H1 (cell line): ENCODE results near the gene TMEM127. TPM values are rescaled to one million over a fixed set of nuclear protein-coding genes. Genes with fewer than 3 reads are reported as not detected.
"Not testable (repeated sequence)": the region's sequence is repeated elsewhere in the genome, so short reads cannot be mapped to it uniquely, and the experiment has no call there.

Source experiments
- CTCF ChIA-PET: fragments of 300-600 bp; sonication (Branson Sonifier 250); formaldehyde crosslinking; loops from one replicate; lab custom pipeline; 2021; ENCODE audit not compliant: partially characterized antibody; lab: Charles Lee
- POLR2A ChIA-PET: fragments of 300-600 bp; sonication (Branson Sonifier 250); formaldehyde crosslinking; loops from one replicate; lab custom pipeline; 2021; ENCODE audit warnings: inconsistent platforms; ENCODE audit not compliant: partially characterized antibody; lab: Charles Lee
- DNase-seq, 2 experiments: peaks; one replicate each; pipeline versions ENCODE4 v3.0.0 to v3.0.0-alpha.2; 2010 to 2022; ENCODE audit warnings: low spot score in 2 of 2, low read depth in 1 of 2, mixed read lengths in 1 of 2
- FAIRE-seq: peaks from 2 replicates; lab custom pipeline; 2011; peaks lifted over from hg19 to GRCh38; lab: Jason Lieb, UNC
- H2AFZ ChIP-seq: 2 replicates; pipeline ENCODE4 v1.8.1; 2012; ENCODE audit warnings: low read length, inconsistent platforms
- H2AK5ac ChIP-seq: 2 replicates; pipeline ENCODE4 v1.6.1; 2013; ENCODE audit warnings: low read depth, low read length
- H2BK120ac ChIP-seq: replicated peaks from 2 replicates; pipeline ENCODE3; 2013; ENCODE audit warnings: low read depth, low read length, inconsistent platforms
- H2BK12ac ChIP-seq: 2 replicates; pipeline ENCODE4 v1.6.1; 2013; ENCODE audit warnings: low read depth, low read length
- H2BK15ac ChIP-seq: 2 replicates; pipeline ENCODE4 v1.6.1; 2013; ENCODE audit warnings: low read length
- H2BK20ac ChIP-seq: 2 replicates; pipeline ENCODE4 v1.6.1; 2013; ENCODE audit warnings: low read length
- H2BK5ac ChIP-seq: 2 replicates; pipeline ENCODE4 v1.6.1; 2013; ENCODE audit warnings: low read depth, low read length
- H3K14ac ChIP-seq: 2 replicates; pipeline ENCODE4 v1.6.1; 2013; ENCODE audit warnings: inconsistent platforms; ENCODE audit not compliant: insufficient read length
- H3K18ac ChIP-seq: 2 replicates; pipeline ENCODE4 v1.6.1; 2013; ENCODE audit warnings: low read length; ENCODE audit errors: extremely low read depth
- H3K23ac ChIP-seq: 2 replicates; pipeline ENCODE4 v1.6.1; 2013; ENCODE audit warnings: inconsistent platforms; ENCODE audit not compliant: insufficient read length
- H3K23me2 ChIP-seq: 2 replicates; pipeline ENCODE4 v1.6.1; 2013; ENCODE audit warnings: low read depth, low read length
- H3K27ac ChIP-seq: 2 replicates; pipeline ENCODE4 v1.6.1; 2011; ENCODE audit warnings: low read depth, low read length, inconsistent platforms
- H3K27me3 ChIP-seq, 4 experiments: replicated peaks in 1 of 4; 1 replicate in 1 of 4; 2 replicates in 3 of 4; pipeline versions ENCODE4 v1.6.1 to v1.8.1; 2011 to 2013; ENCODE audit warnings: low read length in 3 of 4, mild to moderate bottlenecking in 3 of 4, inconsistent platforms in 2 of 4, mixed read lengths in 2 of 4, moderate library complexity in 1 of 4; ENCODE audit not compliant: control insufficient read depth in 3 of 4, insufficient read depth in 3 of 4; ENCODE audit errors: extremely low read depth in 1 of 4
- H3K36me3 ChIP-seq, 4 experiments: 2 replicates each; pipeline versions ENCODE4 v1.6.1 to v1.8.1; 2011 to 2013; ENCODE audit warnings: mild to moderate bottlenecking in 4 of 4, low read length in 3 of 4, moderate library complexity in 2 of 4, control low read depth in 1 of 4, inconsistent platforms in 1 of 4; ENCODE audit not compliant: insufficient read depth in 4 of 4, control insufficient read depth in 2 of 4
- H3K4ac ChIP-seq: replicated peaks from 2 replicates; pipeline ENCODE3; 2013; ENCODE audit warnings: low read length, low read depth, mixed read lengths, inconsistent platforms; ENCODE audit not compliant: insufficient read length
- H3K4me1 ChIP-seq, 4 experiments: replicated peaks in 1 of 4; 1 replicate in 1 of 4; 2 replicates in 3 of 4; pipeline versions ENCODE4 v1.6.1 to v1.8.1; 2011 to 2013; ENCODE audit warnings: low read length in 3 of 4, inconsistent platforms in 2 of 4, mixed read lengths in 1 of 4; ENCODE audit not compliant: insufficient read depth in 4 of 4, control insufficient read depth in 3 of 4
- H3K4me2 ChIP-seq, 2 experiments: 2 replicates each; pipeline versions ENCODE4 v1.6.1 to v1.8.1; 2011 to 2013; ENCODE audit warnings: low read depth in 2 of 2, low read length in 2 of 2, control low read depth in 1 of 2, inconsistent platforms in 1 of 2, mild to moderate bottlenecking in 1 of 2; ENCODE audit not compliant: insufficient read depth in 1 of 2
- H3K4me3 ChIP-seq, 4 experiments: fragments of 200-600, 300-600 bp in 1 of 4; sonication (generic), shearing (Covaris generic), sonication (Bioruptor Twin) in 1 of 4; 2 replicates each; pipeline versions ENCODE4 v1.5.1 to v1.8.1; 2011 to 2016; ENCODE audit warnings: low read length in 4 of 4, low read depth in 3 of 4, control low read depth in 2 of 4, inconsistent platforms in 2 of 4, mild to moderate bottlenecking in 2 of 4, mixed read lengths in 1 of 4, moderate library complexity in 1 of 4; ENCODE audit not compliant: insufficient read depth in 2 of 4; ENCODE audit errors: extremely low read depth in 1 of 4
- H3K56ac ChIP-seq: replicated peaks from 2 replicates; pipeline ENCODE3; 2013; ENCODE audit warnings: low read depth, mild to moderate bottlenecking, mixed read lengths, low read length, inconsistent platforms; ENCODE audit not compliant: insufficient read length
- H3K79me1 ChIP-seq: 2 replicates; pipeline ENCODE4 v1.6.1; 2013; ENCODE audit warnings: low read depth, low read length, control low read depth
- H3K79me2 ChIP-seq, 2 experiments: 2 replicates each; pipeline versions ENCODE4 v1.6.1 to v1.8.1; 2012 to 2013; ENCODE audit warnings: low read length in 2 of 2, mild to moderate bottlenecking in 2 of 2, inconsistent platforms in 1 of 2; ENCODE audit not compliant: insufficient read depth in 2 of 2, control insufficient read depth in 1 of 2
- H3K9ac ChIP-seq, 4 experiments: replicated peaks in 1 of 4; 1 replicate in 1 of 4; 2 replicates in 3 of 4; pipeline versions ENCODE4 v1.6.1 to v1.8.1; 2011 to 2013; ENCODE audit warnings: low read depth in 3 of 4, low read length in 3 of 4, control low read depth in 2 of 4, mild to moderate bottlenecking in 2 of 4, moderate library complexity in 2 of 4, inconsistent platforms in 1 of 4; ENCODE audit errors: extremely low read depth in 1 of 4
- H3K9me3 ChIP-seq, 2 experiments: 2 replicates each; pipeline versions ENCODE4 v1.6.1 to v1.8.1; 2012 to 2013; ENCODE audit warnings: mild to moderate bottlenecking in 2 of 2, moderate library complexity in 2 of 2, control low read depth in 1 of 2, inconsistent platforms in 1 of 2, low read depth in 1 of 2, low read length in 1 of 2, mixed read lengths in 1 of 2; ENCODE audit not compliant: insufficient read depth in 2 of 2
- H4K20me1 ChIP-seq, 2 experiments: replicated peaks in 1 of 2; 2 replicates each; pipeline versions ENCODE3 to v1.8.1; 2011 to 2013; ENCODE audit warnings: inconsistent platforms in 2 of 2, low read length in 2 of 2, mild to moderate bottlenecking in 1 of 2; ENCODE audit not compliant: insufficient read depth in 2 of 2, control insufficient read depth in 1 of 2
- H4K5ac ChIP-seq: 2 replicates; pipeline ENCODE4 v1.6.1; 2013; ENCODE audit warnings: low read length, low read depth, mixed read lengths, inconsistent platforms; ENCODE audit not compliant: insufficient read length
- H4K8ac ChIP-seq: 2 replicates; pipeline ENCODE4 v1.8.0; 2013; ENCODE audit warnings: mild to moderate bottlenecking, moderate library complexity, low read length, inconsistent platforms; ENCODE audit not compliant: insufficient read depth; ENCODE audit errors: extremely low read depth
- H4K91ac ChIP-seq: replicated peaks from 2 replicates; pipeline ENCODE3; 2013; ENCODE audit warnings: low read length, mixed read lengths, inconsistent platforms; ENCODE audit not compliant: insufficient read length
- WGBS, 2 experiments: shearing (Covaris generic) in 1 of 2; methylation state at CpG; one replicate each; pipeline versions ENCODE4 v1.1.6 to v1.1.7; 2013 to 2015; ENCODE audit warnings: low lambda C conversion rate in 2 of 2, mixed read lengths in 2 of 2, inconsistent platforms in 1 of 2, low coverage in 1 of 2, missing lambda C conversion rate in 1 of 2; ENCODE audit not compliant: insufficient replicate concordance in 2 of 2, insufficient coverage in 1 of 2, insufficient read length in 1 of 2; ENCODE audit errors: extremely low coverage in 1 of 2, missing lambda C conversion rate in 1 of 2; 5-methylcytosine and 5-hydroxymethylcytosine counted together
- polyA plus RNA-seq, 7 experiments: library from polyadenylated mRNA; depleted of rRNA in 3 of 7; stranded (reverse) in 5 of 7; unstranded in 2 of 7; fragments of >200 nt in 5 of 7; fragments of 200-250 nt in 2 of 7; gene quantifications; 1 replicate in 5 of 7; 2 replicates in 1 of 7; 4 replicates in 1 of 7; pipeline versions ENCODE4 v1.2.1 to v1.2.3, GENCODE V29; 2011 to 2013; ENCODE audit warnings: missing spikeins in 2 of 7, mixed read lengths in 2 of 7
- total RNA-seq: library from RNA; stranded (reverse); fragmentation: NEBNext Ultra II Directional; extraction: Animal tissue kit (Norgen Biotek cat#: 25700); gene quantifications from 2 replicates; pipeline ENCODE4 v1.2.1, GENCODE V29; 2021

Gene TMEM127
- total and polyA plus RNA-seq, 2 of the 8 experiments (the other 6 are each of a cell fraction or from before 2014, with no cell fraction given), result 25.0 to 41.0 TPM

DNA sequence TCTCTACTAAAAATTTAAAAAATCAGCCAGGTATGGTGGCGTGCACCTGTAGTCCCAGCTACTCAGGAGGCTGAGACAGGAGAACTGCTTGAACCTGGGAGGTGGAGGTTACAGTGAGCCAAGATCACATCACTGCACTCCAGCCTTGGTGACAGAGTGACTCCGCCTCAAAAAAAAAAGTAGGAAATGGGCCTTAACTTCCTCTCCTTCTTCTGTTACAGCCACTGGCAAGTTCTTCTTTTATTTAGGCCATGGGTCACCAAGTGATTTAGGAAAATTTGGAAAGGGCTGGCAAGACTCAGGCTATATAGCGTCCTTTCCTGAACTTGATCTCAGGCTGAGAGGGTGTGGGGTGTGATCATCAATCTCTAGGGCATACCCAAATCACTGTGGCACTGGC lies 8.1 kb downstream of the TMEM127 start:
- not testable (repeated sequence) for DNase-seq, H2BK5ac ChIP-seq, H3K23me2 ChIP-seq, H3K4me2 ChIP-seq, H2BK120ac ChIP-seq, H4K5ac ChIP-seq, H3K9me3 ChIP-seq, H3K23ac ChIP-seq, H3K18ac ChIP-seq, H3K27ac ChIP-seq, H3K27me3 ChIP-seq, H2BK15ac ChIP-seq, H4K91ac ChIP-seq, H2AFZ ChIP-seq, H4K20me1 ChIP-seq, H2BK20ac ChIP-seq, H4K8ac ChIP-seq, H3K56ac ChIP-seq, H2BK12ac ChIP-seq, H3K4me1 ChIP-seq, H3K9ac ChIP-seq, H3K14ac ChIP-seq, FAIRE-seq, H3K4ac ChIP-seq, H3K4me3 ChIP-seq, H2AK5ac ChIP-seq
- H3K36me3 ChIP-seq, result peaks cover 3 to 11% (median 5%) of the 10 kb centered on the region in 4 experiments; a peak in 3 of 8 replicates
- POLR2A ChIA-PET, result interaction anchor here (1.0 kb wide), 1 partner anchor 49 kb away, joined by 3 read pairs; the partner anchor contains the start of gene STARD7
- 80% methylated on average over 3 of the region's 3 CpGs; no CpG with 5 or more reads in 1 of the 2 experiments for WGBS, 2 experiments
- CTCF ChIA-PET, result interaction anchor here (1.0 kb wide), 1 partner anchor 119 kb away, joined by 3 read pairs; no protein-coding TSS in a partner anchor
- peaks cover 0 to 12% of the 10 kb centered on the region in 2 experiments; a peak in 2 of 4 replicates for H3K79me2 ChIP-seq
- H3K79me1 ChIP-seq, result peaks cover 19% of the 10 kb centered on the region
